ENCODE data around the gene KRT33A.
"Not testable (repeated sequence)": the region's sequence is repeated elsewhere in the genome, so short reads cannot be mapped to it uniquely, and the experiment has no call there.

The KRT33A gene

GRCh38 chr17:41392278-41392677 lies 41.6 kb upstream of the KRT33A start:
- TF ChIP-seq CTCF (IDR thresholded peaks at IDR 0.05), result no peak

- TF ChIP-seq CTCF (IDR thresholded peaks at IDR 0.05), result no peak
Observed at GRCh38 chr17:41391535-41391934, 40.9 kb upstream of the KRT33A start.

- TF ChIP-seq CTCF (IDR thresholded peaks at IDR 0.05), result no peak
Observed at GRCh38 chr17:41390411-41390938, 39.8 kb upstream of the KRT33A start.

- TF ChIP-seq CTCF (IDR thresholded peaks at IDR 0.05), result no peak
Observed at GRCh38 chr17:41387670-41388069, 37.0 kb upstream of the KRT33A start.

GRCh38 chr17:41386227-41386626 lies 35.6 kb upstream of the KRT33A start:
- TF ChIP-seq CTCF (IDR thresholded peaks at IDR 0.05), result no peak

- TF ChIP-seq CTCF (IDR thresholded peaks at IDR 0.05), result no peak
Observed at GRCh38 chr17:41383690-41384089, 33.1 kb upstream of the KRT33A start.

- no peak for TF ChIP-seq CTCF (IDR thresholded peaks at IDR 0.05)
Observed at GRCh38 chr17:41382394-41382793, 31.8 kb upstream of the KRT33A start.

GRCh38 chr17:41381943-41382342 lies 31.3 kb upstream of the KRT33A start, which contains the start of gene KRT34:
Gene KRT34 (minus strand): TSS chr17:41382306. CDS start chr17:41382246, 60 bp downstream.
- TF ChIP-seq CTCF (IDR thresholded peaks at IDR 0.05), result not testable (repeated sequence)

Measured in LNCAP (cell line).